Liver (tissue), 9 donors: ENCODE measurements around the gene ZNF555. TPM values are rescaled to one million over a fixed set of nuclear protein-coding genes. Genes with fewer than 3 reads are reported as not detected.

Source experiments
- DNase-seq: peaks from one replicate; pipeline ENCODE4 v3.0.0-alpha.2; 2017; ENCODE audit warnings: low spot score
- H3K27ac ChIP-seq, 2 donors: one replicate each; pipeline ENCODE4 v1.7.0; 2013; ENCODE audit warnings: inconsistent platforms in 2 of 2, low read length in 2 of 2, control low read depth in 1 of 2, low read depth in 1 of 2, mild to moderate bottlenecking in 1 of 2
- H3K27me3 ChIP-seq, 4 donors: one replicate each; pipeline versions ENCODE4 v1.6.1 to v1.7.0; 2013; ENCODE audit warnings: low read length in 3 of 4, inconsistent platforms in 1 of 4, mild to moderate bottlenecking in 1 of 4, moderate library complexity in 1 of 4; ENCODE audit not compliant: control insufficient read depth in 4 of 4, insufficient read depth in 4 of 4
- H3K36me3 ChIP-seq, 4 donors: one replicate each; pipeline versions ENCODE4 v1.6.1 to v1.7.0; 2013; ENCODE audit warnings: low read length in 3 of 4, mild to moderate bottlenecking in 3 of 4, low read depth in 1 of 4, moderate library complexity in 1 of 4; ENCODE audit not compliant: control insufficient read depth in 4 of 4, insufficient read depth in 3 of 4
- H3K4me1 ChIP-seq, 4 donors: one replicate each; pipeline versions ENCODE4 v1.6.1 to v1.7.0; 2013; ENCODE audit warnings: low read length in 3 of 4, mild to moderate bottlenecking in 3 of 4, moderate library complexity in 1 of 4; ENCODE audit not compliant: control insufficient read depth in 4 of 4, insufficient read depth in 4 of 4
- H3K4me3 ChIP-seq, 3 donors: one replicate each; pipeline versions ENCODE4 v1.6.1 to v1.7.0; 2013; ENCODE audit warnings: low read length in 3 of 3, control low read depth in 1 of 3, low read depth in 1 of 3, mild to moderate bottlenecking in 1 of 3
- H3K9ac ChIP-seq, 2 donors: one replicate each; pipeline ENCODE4 v1.7.0; 2013; ENCODE audit warnings: low read length in 2 of 2, mild to moderate bottlenecking in 2 of 2, moderate library complexity in 2 of 2, control low read depth in 1 of 2, low read depth in 1 of 2
- H3K9me3 ChIP-seq, 4 donors: one replicate each; pipeline versions ENCODE4 v1.6.1 to v1.7.0; 2013; ENCODE audit warnings: low read length in 3 of 4; ENCODE audit not compliant: control insufficient read depth in 4 of 4
- FOXA1 ChIP-seq: IDR thresholded peaks from 2 replicates; pipeline ENCODE4 v1.6.1; 2016; ENCODE audit warnings: antibody characterized with exemption
- FOXA2 ChIP-seq: IDR thresholded peaks from 2 replicates; pipeline ENCODE4 v1.6.1; 2016; ENCODE audit warnings: antibody characterized with exemption
- GABPA ChIP-seq, 2 donors: IDR thresholded peaks in 1 of 2; conservative IDR thresholded peaks in 1 of 2; 2 replicates each; pipeline ENCODE4 v1.6.1; 2016; ENCODE audit warnings: antibody characterized with exemption in 2 of 2, mild to moderate bottlenecking in 1 of 2, moderate library complexity in 1 of 2
- HNF4A ChIP-seq, 2 donors: conservative IDR thresholded peaks; 2 replicates each; pipeline ENCODE4 v1.6.1; 2016; ENCODE audit warnings: antibody characterized with exemption in 2 of 2, mild to moderate bottlenecking in 2 of 2
- HNF4G ChIP-seq: IDR thresholded peaks from 2 replicates; pipeline ENCODE4 v1.6.1; 2016; ENCODE audit warnings: antibody characterized with exemption
- JUND ChIP-seq, 2 donors: IDR thresholded peaks; 2 replicates each; pipeline ENCODE4 v1.6.1; 2016; ENCODE audit warnings: antibody characterized with exemption in 2 of 2
- NR2F2 ChIP-seq: IDR thresholded peaks from 2 replicates; pipeline ENCODE4 v1.6.1; 2016; ENCODE audit warnings: antibody characterized with exemption
- RAD21 ChIP-seq, 2 donors: IDR thresholded peaks; 2 replicates each; pipeline ENCODE4 v1.6.1; 2016; ENCODE audit warnings: antibody characterized with exemption in 2 of 2, mild to moderate bottlenecking in 2 of 2
- SP1 ChIP-seq: IDR thresholded peaks from 2 replicates; pipeline ENCODE4 v1.6.1; 2018; ENCODE audit warnings: antibody characterized with exemption, mild to moderate bottlenecking
- YY1 ChIP-seq: IDR thresholded peaks from 2 replicates; pipeline ENCODE4 v1.6.1; 2016; ENCODE audit warnings: antibody characterized with exemption, mild to moderate bottlenecking
- WGBS: extraction: QIAGEN DNeasy Blood & Tissue Kit; methylation state at CpG from one replicate; pipeline ENCODE4 v1.1.7; 2013; 5-methylcytosine and 5-hydroxymethylcytosine counted together
- polyA plus RNA-seq, 2 donors: library from polyadenylated mRNA; stranded (reverse) in 1 of 2; unstranded in 1 of 2; fragments of 200-250 nt in 1 of 2; fragments of >200 nt in 1 of 2; fragmentation: Nextera tagmentation in 1 of 2; extraction: Ambion mirVana in 1 of 2; gene quantifications; one replicate each; pipeline versions ENCODE4 v1.2.1 to v1.2.3, GENCODE V29; 2013 to 2015
- total RNA-seq, 2 donors: library from RNA; depleted of rRNA; stranded (reverse); fragments of >200 nt; gene quantifications; one replicate each; pipeline ENCODE4 v1.2.3, GENCODE V29; 2014
- TF ChIP-seq, protein P1 (sequence below): IDR thresholded peaks from 2 replicates; pipeline ENCODE4 v1.6.1; 2016; ENCODE audit warnings: antibody characterized with exemption
- TF ChIP-seq, protein P2 (sequence below): IDR thresholded peaks from 2 replicates; pipeline ENCODE4 v1.6.1; 2016; ENCODE audit warnings: antibody characterized with exemption
- TF ChIP-seq, protein P3 (sequence below): IDR thresholded peaks from 2 replicates; pipeline ENCODE4 v1.6.1; 2016; ENCODE audit warnings: antibody characterized with exemption, mild to moderate bottlenecking
- TF ChIP-seq, protein P4 (sequence below): fragments of 150-350 bp; IDR thresholded peaks from 2 replicates; pipeline ENCODE4 v1.5.1; 2017; ENCODE audit warnings: improper control_type of control experiment, low read depth, low read length; ENCODE audit not compliant: missing input control
- TF ChIP-seq, protein P5 (sequence below): IDR thresholded peaks from 2 replicates; pipeline ENCODE4 v1.6.1; 2016; ENCODE audit warnings: antibody characterized with exemption
- donor health status: healthy.
- donor health status: healthy.
- donor health status: healthy.
- donor health status: healthy.
- donor health status: healthy.

The ZNF555 gene
- total and polyA plus RNA-seq, 4 donors: 1.3 to 2.8 (median 2.2) TPM

DNA sequence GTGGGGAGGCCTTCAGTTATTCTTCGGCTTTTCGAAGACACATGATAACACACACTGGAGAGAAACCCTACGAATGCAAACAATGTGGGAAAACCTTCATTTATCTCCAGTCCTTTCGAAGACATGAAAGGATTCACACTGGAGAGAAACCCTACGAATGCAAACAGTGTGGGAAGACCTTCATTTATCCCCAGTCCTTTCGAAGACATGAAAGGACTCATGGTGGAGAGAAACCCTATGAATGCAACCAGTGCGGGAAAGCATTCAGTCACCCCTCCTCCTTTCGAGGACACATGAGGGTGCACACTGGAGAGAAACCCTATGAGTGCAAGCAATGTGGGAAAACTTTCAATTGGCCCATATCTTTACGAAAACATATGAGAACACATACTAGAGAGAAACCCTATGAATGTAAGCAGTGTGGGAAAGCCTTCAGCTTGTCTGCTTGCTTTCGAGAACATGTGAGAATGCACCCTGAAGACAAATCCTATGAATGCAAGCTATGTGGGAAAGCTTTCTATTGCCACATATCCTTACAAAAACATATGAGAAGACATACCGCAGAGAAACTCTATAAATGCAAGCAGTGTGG lies 11.8 kb downstream of the ZNF555 start:
- Histone ChIP-seq H3K27ac (no peak overlapping the region), H3K4me1 (no peaks in the 10 kb centered on the region), H3K27me3 (no peaks in the 10 kb centered on the region), H3K4me3 (peak overlapping the region in 2 of 3 donors; percentile 62 to 81), H3K9me3 (peaks cover 47 to 75% (median 59%) of the 10 kb centered on the region in 4 donors), H3K9ac (no peak overlapping the region), H3K36me3 (peaks cover 14 to 41% (median 40%) of the 10 kb centered on the region in 4 donors)
- DNase-seq: no peak
- TF ChIP-seq JUND (IDR thresholded peaks at IDR 0.05) (no peak), RAD21 (IDR thresholded peaks at IDR 0.05) (no peak), HNF4A (conservative IDR thresholded peaks at IDR 0.05) (no peak), HNF4G (no peak), GABPA (IDR thresholded peaks at IDR 0.05 in 1 of 2, conservative IDR thresholded peaks at IDR 0.05 in 1 of 2) (no peak)
- TF ChIP-seq, protein P1, sequence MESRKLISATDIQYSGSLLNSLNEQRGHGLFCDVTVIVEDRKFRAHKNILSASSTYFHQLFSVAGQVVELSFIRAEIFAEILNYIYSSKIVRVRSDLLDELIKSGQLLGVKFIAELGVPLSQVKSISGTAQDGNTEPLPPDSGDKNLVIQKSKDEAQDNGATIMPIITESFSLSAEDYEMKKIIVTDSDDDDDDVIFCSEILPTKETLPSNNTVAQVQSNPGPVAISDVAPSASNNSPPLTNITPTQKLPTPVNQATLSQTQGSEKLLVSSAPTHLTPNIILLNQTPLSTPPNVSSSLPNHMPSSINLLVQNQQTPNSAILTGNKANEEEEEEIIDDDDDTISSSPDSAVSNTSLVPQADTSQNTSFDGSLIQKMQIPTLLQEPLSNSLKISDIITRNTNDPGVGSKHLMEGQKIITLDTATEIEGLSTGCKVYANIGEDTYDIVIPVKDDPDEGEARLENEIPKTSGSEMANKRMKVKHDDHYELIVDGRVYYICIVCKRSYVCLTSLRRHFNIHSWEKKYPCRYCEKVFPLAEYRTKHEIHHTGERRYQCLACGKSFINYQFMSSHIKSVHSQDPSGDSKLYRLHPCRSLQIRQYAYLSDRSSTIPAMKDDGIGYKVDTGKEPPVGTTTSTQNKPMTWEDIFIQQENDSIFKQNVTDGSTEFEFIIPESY: no peak
- TF ChIP-seq, protein P2, sequence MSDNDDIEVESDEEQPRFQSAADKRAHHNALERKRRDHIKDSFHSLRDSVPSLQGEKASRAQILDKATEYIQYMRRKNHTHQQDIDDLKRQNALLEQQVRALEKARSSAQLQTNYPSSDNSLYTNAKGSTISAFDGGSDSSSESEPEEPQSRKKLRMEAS: no peak
- 98% methylated on average over 11 of the region's 11 CpGs for WGBS

DNA sequence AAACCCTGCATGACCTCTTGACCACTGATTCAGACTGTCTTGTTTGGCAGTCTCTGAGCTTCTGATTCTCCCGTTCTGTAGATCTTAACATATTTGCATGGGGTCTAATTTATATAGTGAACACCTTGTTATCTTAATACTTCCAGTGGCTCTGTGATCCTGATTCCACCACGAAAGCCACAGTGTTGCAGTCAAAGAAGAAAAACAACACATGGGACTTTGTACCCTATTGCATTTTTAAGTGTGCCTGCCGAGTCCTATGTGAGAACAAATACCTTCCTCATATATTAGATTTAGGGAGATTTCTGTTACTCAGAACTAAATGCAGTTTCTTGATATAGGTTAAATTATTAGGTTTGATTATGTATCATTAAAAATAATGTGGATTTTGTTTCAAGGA lies 13.6 kb downstream of the ZNF555 start:
- TF ChIP-seq SP1 (no peak), NR2F2 (no peak), HNF4A (conservative IDR thresholded peaks at IDR 0.05) (no peak), FOXA2 (no peak), FOXA1 (no peak), GABPA (IDR thresholded peaks at IDR 0.05 in 1 of 2, conservative IDR thresholded peaks at IDR 0.05 in 1 of 2) (no peak), RAD21 (IDR thresholded peaks at IDR 0.05) (no peak), YY1 (no peak), HNF4G (no peak), JUND (IDR thresholded peaks at IDR 0.05) (no peak)
- TF ChIP-seq, protein P3, sequence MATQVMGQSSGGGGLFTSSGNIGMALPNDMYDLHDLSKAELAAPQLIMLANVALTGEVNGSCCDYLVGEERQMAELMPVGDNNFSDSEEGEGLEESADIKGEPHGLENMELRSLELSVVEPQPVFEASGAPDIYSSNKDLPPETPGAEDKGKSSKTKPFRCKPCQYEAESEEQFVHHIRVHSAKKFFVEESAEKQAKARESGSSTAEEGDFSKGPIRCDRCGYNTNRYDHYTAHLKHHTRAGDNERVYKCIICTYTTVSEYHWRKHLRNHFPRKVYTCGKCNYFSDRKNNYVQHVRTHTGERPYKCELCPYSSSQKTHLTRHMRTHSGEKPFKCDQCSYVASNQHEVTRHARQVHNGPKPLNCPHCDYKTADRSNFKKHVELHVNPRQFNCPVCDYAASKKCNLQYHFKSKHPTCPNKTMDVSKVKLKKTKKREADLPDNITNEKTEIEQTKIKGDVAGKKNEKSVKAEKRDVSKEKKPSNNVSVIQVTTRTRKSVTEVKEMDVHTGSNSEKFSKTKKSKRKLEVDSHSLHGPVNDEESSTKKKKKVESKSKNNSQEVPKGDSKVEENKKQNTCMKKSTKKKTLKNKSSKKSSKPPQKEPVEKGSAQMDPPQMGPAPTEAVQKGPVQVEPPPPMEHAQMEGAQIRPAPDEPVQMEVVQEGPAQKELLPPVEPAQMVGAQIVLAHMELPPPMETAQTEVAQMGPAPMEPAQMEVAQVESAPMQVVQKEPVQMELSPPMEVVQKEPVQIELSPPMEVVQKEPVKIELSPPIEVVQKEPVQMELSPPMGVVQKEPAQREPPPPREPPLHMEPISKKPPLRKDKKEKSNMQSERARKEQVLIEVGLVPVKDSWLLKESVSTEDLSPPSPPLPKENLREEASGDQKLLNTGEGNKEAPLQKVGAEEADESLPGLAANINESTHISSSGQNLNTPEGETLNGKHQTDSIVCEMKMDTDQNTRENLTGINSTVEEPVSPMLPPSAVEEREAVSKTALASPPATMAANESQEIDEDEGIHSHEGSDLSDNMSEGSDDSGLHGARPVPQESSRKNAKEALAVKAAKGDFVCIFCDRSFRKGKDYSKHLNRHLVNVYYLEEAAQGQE: no peak
- TF ChIP-seq, protein P4, sequence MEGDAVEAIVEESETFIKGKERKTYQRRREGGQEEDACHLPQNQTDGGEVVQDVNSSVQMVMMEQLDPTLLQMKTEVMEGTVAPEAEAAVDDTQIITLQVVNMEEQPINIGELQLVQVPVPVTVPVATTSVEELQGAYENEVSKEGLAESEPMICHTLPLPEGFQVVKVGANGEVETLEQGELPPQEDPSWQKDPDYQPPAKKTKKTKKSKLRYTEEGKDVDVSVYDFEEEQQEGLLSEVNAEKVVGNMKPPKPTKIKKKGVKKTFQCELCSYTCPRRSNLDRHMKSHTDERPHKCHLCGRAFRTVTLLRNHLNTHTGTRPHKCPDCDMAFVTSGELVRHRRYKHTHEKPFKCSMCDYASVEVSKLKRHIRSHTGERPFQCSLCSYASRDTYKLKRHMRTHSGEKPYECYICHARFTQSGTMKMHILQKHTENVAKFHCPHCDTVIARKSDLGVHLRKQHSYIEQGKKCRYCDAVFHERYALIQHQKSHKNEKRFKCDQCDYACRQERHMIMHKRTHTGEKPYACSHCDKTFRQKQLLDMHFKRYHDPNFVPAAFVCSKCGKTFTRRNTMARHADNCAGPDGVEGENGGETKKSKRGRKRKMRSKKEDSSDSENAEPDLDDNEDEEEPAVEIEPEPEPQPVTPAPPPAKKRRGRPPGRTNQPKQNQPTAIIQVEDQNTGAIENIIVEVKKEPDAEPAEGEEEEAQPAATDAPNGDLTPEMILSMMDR: no peak
- TF ChIP-seq, protein P5, sequence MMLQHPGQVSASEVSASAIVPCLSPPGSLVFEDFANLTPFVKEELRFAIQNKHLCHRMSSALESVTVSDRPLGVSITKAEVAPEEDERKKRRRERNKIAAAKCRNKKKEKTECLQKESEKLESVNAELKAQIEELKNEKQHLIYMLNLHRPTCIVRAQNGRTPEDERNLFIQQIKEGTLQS: no peak
- TF ChIP-seq, protein P2: no peak
- H3K27me3 ChIP-seq: no peaks in the 10 kb centered on the region
- DNase-seq: no peak
- H3K4me3 ChIP-seq: peak overlapping the region in 2 of 3 donors; percentile 51 to 66
- H3K36me3 ChIP-seq: peaks cover 14 to 41% (median 40%) of the 10 kb centered on the region in 4 donors
- H3K27ac ChIP-seq: no peak overlapping the region
- no peaks in the 10 kb centered on the region for H3K4me1 ChIP-seq
- H3K9me3 ChIP-seq: peaks cover 45 to 75% (median 64%) of the 10 kb centered on the region in 4 donors
- H3K9ac ChIP-seq: no peak overlapping the region
- 98% methylated on average over 3 of the region's 3 CpGs for WGBS
